GM18861 (cell line): ENCODE results near the gene MICAL1.
"Not testable (repeated sequence)": the region's sequence is repeated elsewhere in the genome, so short reads cannot be mapped to it uniquely, and the experiment has no call there.

Source experiments
- ATAC-seq: cut with Tn5 transposase; IDR thresholded peaks from one replicate; pipeline ENCODE4 v1.9.1; 2021; ENCODE audit not compliant: unreplicated experiment

MICAL1 gene

DNA sequence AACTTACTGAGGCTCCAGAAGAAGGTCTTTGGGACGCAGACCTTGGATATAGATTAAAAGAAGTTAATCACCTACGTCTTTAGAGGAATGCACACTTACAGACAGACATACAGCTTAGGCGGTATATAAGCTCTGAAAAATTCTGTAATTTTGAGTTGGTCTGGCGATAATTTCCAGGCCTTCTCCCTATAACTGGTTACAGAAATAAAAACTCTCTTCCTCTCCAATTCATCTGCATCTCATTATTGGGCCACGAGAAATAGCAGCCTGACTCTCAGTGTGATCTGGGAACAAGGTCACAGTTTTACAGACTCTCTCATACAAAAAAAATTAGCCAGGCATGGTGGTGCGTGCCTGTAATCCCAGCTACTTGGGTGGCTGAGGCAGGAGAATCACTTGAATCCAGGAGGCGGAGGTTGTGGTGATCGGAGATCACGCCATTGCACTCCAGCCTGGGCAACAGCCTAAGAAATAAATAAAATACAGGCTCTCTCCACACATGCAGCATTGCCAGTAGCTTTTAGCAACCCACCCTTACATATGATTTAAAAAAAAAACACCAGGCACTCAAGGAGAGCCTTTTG, 22.7 kb upstream of the MICAL1 start:
- ATAC-seq: no peak

DNA sequence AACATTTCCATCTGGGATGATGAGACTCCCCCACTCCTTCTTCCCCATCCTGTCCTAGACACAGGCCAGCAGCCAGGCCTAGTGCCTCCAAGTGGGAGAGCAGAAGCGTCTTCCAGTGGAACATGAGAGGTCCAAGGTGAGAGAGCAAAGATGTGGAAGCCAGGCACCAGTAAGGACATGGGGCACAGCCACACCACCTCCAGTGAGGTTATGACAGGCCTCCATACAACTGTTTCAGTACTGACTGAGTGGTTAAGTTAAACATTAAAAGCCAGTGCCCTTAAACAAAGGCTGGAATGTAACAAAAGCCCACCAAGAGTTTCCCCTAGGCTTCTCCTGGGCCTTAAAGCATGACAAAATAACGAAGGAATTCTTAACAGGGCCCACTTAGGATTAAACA, 22.2 kb upstream of the MICAL1 start:
- ATAC-seq: peak; percentile 74

DNA sequence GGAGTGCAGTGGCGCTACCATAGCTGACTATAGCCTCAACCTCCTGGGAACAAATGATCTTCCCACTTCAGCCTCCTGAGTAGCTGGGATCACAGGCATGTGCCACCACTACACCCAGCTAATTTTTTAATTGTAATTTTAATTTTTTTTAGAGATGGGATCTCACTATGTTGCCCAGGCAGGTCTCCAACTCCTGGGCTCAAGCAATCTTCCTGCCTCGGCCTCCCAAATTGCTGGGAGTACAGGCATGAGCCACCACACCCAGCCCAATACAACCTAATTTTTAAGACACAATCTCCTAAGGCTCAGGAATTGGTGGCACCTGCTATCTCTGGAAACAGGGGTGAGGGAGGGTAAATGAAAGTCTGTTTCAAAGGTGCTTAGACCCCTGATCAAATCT, 21.6 kb upstream of the MICAL1 start:
- no peak for ATAC-seq

DNA sequence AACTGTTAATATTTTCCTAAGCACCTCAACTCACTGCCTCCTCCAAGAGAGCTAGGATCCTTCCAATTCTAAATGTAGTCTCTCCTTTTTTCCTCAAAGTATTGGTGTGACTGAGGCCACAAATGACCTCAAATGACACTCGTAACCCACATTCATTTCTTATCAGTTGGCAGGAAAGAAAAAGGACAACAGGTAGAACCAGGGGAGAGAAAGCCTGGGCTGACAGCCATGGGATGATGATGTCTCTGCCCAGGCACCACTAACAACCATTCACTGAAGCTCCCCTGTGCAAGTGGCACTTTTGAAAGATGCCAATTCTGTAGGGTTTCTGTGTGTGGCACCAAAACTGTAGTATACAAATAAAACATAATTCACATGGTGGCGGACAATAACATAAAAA, 20.1 kb upstream of the MICAL1 start:
- ATAC-seq: no peak

DNA sequence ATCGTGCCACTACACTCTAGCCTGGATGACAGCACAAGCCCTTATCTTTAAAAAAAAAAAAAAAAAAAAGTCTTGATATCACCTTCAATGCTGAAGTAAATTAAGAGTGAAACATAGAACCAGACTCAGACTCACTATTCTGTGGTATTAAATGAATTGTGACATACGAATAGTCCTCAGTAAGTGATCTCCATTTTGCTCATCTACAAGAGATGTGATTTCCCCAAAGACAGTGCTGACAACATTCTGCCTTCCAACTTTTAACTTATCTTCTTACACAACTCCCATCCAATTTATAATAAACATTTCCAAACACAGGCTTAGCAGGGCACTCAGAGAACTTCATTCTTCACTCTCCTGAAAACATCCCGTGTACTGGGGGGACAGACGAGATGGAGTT, 19.4 kb upstream of the MICAL1 start:
- ATAC-seq: no peak

DNA sequence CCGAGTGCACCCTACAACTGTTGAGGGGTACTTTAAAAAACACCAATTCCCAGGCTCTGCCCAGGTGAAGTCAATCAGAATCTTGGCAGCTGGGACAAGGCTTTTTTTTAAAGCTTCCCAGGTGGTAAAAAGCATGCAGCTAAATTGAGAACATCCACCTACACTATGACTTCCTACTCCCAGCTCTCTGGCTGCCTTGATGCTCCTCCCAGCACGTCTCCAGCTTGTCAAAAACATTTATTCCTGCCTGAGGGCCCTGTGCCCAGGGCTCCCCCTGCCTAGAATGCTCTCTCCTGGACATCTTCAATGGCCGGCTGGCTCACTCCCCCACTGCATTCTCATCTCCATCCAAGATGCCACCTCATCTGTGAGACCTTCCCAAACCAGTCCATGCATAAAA, 17.5 kb upstream of the MICAL1 start:
- ATAC-seq: no peak

- peak; percentile 63 for ATAC-seq
Measured at GRCh38 chr6:109472132-109472995, 16.8 kb upstream of the MICAL1 start.

DNA sequence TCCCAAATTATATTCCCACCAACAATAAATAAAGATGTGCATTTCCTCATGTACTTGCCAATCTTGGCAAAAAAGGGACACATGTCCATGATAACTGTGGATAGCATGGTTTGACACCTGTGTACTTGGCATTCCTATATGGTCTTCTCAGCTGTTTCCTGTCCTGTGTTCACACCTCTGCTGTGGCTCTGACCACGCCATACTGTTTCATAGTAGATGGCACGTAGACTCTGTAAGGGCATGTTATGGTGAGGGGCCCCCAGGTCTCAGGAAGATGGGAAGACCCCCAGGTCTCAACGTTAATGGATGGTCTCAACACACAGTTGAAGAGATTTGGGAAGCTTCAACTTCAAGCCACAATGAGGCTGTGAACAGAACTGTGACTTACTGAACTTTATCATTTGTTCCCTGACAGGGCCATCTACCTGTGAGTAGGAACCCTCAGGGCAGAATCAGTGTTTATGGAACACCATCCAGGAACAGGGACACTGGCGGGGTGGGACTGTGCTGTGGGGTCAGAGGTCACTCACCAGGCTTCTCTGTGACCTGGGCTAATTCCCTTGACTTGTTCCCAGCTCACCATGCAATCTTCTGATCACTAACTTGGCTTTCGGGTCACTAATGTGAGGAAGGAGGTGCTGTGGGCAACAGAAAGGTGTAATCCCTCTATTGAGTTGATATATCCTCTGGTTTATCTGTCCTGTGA, 15.7 kb upstream of the MICAL1 start:
- no peak for ATAC-seq

- no peak for ATAC-seq
Measured at GRCh38 chr6:109469591-109470189, 14.1 kb upstream of the MICAL1 start.

DNA sequence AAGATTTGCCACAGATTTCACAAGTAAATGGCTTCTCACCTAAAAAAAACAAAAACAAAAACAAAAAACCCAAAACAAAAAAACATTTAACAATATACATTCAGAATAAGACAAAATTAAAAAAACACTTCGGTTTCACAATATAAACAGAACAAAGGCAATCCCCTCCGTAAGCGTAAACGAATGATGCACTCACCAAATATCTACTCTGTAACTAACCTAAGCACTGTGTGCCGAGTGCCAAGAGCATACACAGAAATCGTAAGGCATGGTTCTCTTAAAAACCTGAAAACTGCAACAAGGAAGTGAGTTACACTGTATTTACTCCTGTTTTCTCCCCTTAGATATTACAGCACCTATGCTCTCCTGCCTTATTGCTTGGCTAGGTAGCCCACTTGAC, 12.1 kb upstream of the MICAL1 start:
- ATAC-seq: no peak

DNA sequence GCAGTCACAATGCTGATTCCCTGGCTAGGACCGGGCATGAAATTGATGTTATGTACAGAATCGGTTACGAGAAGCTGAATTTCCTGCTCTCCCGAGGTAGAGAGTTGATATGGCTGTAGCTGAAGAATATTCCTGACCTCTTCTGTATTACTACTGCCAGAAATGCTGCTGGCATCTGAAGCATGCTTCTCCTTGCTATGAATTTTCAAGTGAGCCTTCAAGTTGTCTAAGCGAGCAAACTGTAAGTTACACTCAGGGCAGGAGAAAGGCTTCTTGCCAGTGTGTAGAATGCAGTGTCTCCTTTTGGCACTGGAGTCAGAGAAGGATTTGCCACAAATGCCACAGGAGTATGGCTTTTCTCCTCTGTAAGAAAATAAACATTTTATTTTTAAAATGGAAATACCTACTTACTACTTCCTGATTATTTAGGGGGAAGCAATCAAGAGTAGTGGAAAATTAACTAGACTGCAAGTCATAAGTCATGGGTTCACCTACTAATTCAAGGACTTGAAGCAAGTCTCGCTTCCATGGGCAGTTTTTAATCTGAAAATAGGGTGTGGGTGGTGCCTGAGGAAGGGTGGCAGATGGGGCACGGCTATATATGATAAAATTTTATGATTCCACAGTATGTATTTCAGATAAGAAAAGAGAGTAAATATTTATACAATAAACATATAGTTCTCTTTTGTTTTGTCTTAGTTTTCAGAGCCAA, 10.8 kb upstream of the MICAL1 start:
- no peak for ATAC-seq

GRCh38 chr6:109465772-109466171, 10.2 kb upstream of the MICAL1 start:
- ATAC-seq: no peak

DNA sequence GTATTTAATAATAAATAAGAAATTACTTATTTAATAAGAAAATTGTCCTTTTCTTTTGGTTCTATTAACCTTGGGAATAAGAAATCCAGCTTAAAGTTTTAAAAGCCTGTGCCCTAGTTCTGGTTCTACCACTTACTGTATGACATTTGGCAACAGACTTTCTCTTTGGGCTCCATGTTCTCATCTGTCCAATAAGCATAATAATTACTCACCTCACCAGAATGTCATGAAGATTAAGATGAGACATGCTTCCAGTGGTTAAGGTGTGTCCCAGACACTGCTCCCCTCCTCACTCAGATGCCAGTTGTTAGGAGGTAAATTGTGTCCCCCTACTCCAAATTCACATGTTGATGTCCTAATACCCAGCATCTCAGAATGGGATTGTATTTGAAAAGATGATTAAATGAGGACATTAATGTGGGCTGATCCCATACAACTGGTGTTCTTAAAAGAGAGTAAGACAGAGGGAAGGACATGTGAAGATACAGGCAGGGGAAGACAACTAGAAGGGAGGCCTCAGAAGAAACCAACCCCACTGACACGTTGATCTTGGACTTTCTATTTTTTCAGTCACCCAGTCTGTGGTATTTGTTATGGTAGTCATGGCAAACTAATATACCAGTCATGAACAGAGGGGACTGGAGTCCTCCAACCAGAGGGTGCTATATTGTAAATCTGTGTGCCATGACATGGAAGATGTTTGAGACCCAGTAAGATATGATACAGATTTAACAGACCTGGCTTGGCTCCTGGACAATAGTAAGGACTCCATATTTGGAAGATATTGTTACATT, 6.4 kb upstream of the MICAL1 start:
- no peak for ATAC-seq

DNA sequence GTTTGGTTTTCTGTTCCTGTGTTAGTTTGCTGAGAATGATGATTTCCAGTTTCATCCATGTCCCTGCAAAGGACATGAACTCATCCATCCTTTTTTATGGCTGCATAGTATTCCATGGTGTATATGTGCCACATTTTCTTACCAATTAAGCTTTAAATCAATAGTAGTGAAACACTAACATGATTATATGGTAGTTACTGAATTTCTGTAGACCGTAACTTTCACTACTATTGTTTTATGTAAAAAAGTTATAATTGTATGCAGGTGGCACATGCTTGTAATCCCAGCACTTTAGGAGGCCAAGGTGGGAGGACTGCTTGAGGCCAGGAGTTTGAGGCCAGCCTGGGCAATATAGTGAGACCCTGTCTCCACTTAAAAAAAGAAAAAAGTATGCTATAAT, 5.6 kb upstream of the MICAL1 start:
- ATAC-seq: not testable (repeated sequence)

DNA sequence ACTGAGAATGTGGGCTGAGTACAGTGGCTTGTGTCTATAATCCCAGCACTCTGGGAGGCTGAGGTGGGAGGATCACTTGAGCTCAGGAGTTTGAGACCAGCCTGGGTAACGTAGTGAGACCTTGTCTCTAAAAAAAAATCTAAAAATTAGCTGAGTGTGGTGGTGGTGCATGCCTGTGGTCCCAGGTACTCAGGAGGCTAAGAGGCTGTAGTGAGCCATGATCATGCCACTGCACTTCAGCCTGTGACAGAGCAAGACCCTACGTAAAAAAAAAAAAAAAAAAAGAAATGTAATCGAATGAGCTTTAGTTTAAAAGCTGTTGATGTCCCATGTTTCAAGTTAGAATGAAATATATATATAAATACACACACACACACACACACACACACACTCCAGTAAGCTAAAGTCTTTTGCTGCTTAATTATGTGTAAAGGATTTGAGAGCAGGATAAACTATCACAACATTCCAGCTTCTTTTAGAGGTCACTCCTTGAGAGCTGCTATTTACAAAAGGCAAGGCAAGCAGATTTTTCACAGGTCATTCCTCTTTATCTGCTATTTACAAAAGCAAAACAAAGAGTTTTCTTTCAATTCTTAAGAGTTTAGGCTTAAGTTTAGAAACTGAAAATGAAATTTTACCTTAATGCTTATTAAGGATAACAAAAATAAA, 4.7 kb upstream of the MICAL1 start:
- no peak for ATAC-seq

- peak; percentile 33 for ATAC-seq
Measured at GRCh38 chr6:109458774-109459531, 3.4 kb upstream of the MICAL1 start.

DNA sequence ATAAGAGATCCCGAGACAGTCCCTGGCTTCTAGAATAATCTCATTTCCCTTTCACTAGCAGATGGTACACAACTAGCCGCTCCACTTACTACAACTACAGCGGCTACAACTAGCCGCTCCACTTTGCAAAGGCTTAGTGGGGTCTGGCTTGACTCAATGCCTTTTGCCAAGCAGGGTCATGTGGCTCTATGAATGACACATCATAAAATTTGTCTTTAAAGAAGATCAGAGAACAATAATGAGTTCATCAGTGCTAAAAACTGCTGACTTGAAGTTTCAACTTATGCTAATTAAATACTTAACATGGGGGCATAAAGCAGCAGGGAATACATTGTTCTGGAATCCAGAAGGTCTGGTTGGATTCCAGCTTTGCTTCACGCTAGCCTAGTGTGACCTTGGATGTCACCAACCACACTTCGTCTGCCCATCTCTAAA, 2.0 kb upstream of the MICAL1 start:
- ATAC-seq: no peak

GRCh38 chr6:109456710-109457561, 1.4 kb upstream of the MICAL1 start:
- ATAC-seq: no peak
